HAP-1 (cell line): Measurements from ENCODE around the gene KCNMA1.

Source experiments
- DNase-seq, 2 experiments: peaks; one replicate each; pipeline ENCODE4 v3.0.0-alpha.2; 2016 to 2020; ENCODE audit warnings: low spot score in 2 of 2
- H3K27me3 ChIP-seq: fragments of 250-450 bp; sonication (Bioruptor Pico); 2 replicates; pipeline ENCODE4 v1.5.1; 2020; ENCODE audit warnings: low read depth, mild to moderate bottlenecking, moderate library complexity
- H3K36me3 ChIP-seq: fragments of 250-450 bp; sonication (Bioruptor Pico); replicated peaks from 2 replicates; pipeline ENCODE4 v1.5.1; 2020; ENCODE audit warnings: mild to moderate bottlenecking
- H3K4me1 ChIP-seq: fragments of 250-450 bp; sonication (Bioruptor Pico); 2 replicates; pipeline ENCODE4 v1.5.1; 2020; ENCODE audit warnings: mild to moderate bottlenecking
- H3K4me3 ChIP-seq: fragments of 250-450 bp; sonication (Bioruptor Pico); 2 replicates; pipeline ENCODE4 v1.5.1; 2020; ENCODE audit warnings: mild to moderate bottlenecking, moderate library complexity
- H3K9me3 ChIP-seq: fragments of 250-450 bp; sonication (Bioruptor Pico); 2 replicates; pipeline ENCODE4 v1.5.1; 2020; ENCODE audit warnings: mild to moderate bottlenecking, moderate library complexity
- in situ Hi-C: fragments of 300-500 bp; cut with MboI; formaldehyde crosslinking; loops from 3 replicates; pipeline ENCODE4 v1.14.3; 2020; ENCODE audit warnings: low sequenced_read_pairs, inconsistent platforms, mixed read lengths

The KCNMA1 gene

GRCh38 chr10:77539147-77539935 lies 98.3 kb downstream of the KCNMA1 start:
- no peaks in the 10 kb centered on the region for H3K4me1 ChIP-seq
- in situ Hi-C loops, result no loop called here
- H3K27me3 ChIP-seq, result peaks cover 3% of the 10 kb centered on the region; the same call in 1 of the 2 replicates
- no peak for DNase-seq
- no peaks in the 10 kb centered on the region for H3K36me3 ChIP-seq
- H3K4me3 ChIP-seq, result no peak overlapping the region
- no peaks in the 10 kb centered on the region for H3K9me3 ChIP-seq

GRCh38 chr10:77537720-77538373 lies 99.8 kb downstream of the KCNMA1 start:
- Histone ChIP-seq H3K27me3 (peaks cover 6% of the 10 kb centered on the region; the same call in 1 of the 2 replicates), H3K36me3 (no peaks in the 10 kb centered on the region), H3K9me3 (no peaks in the 10 kb centered on the region), H3K4me1 (no peaks in the 10 kb centered on the region), H3K4me3 (no peak overlapping the region)
- in situ Hi-C loops, result no loop called here
- no peak for DNase-seq

DNA sequence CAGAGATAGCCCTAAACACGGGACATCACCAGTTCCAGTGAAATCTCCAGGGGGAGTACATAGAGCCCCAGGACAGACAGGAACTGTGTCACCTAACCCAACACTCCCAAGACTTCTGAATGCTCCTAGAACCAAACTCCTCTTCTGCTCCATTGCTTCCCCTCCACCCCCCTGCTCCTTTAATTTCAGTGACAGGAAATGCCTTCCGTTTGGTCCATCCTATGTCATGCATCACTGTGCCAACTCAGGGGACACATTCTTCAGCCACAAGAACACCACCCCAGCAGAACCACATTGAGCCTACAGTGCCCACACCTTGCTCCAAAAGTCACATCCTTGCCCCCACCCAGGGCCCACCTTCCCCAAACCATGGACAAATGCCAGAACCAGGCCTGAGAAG lies 100.5 kb downstream of the KCNMA1 start:
- in situ Hi-C loops, result no loop called here
- no peaks in the 10 kb centered on the region for H3K36me3 ChIP-seq
- H3K27me3 ChIP-seq, result peaks cover 6% of the 10 kb centered on the region; the same call in 1 of the 2 replicates
- DNase-seq, result no peak
- no peak overlapping the region for H3K4me3 ChIP-seq
- no peaks in the 10 kb centered on the region for H3K9me3 ChIP-seq
- H3K4me1 ChIP-seq, result no peaks in the 10 kb centered on the region

DNA sequence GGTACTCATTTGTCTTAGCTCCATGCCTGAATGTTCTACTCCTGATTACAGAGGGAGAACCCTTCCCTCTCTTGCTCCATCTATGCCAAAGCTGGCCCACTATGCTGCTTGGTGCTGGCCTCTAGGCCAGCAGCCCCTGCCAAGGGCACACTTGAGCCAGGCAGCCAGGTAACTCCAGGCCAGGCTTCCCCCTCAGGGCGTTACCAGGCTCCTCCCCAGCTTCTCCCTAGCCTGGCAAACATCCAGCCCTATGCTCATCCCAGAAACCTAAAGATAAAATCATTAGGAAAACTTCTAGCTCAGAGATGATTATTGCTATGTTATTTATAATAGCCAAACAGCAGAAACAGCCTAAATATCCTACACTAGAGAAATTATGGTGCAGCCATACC lies 103.7 kb downstream of the KCNMA1 start:
- Histone ChIP-seq H3K9me3 (no peaks in the 10 kb centered on the region), H3K27me3 (peaks cover 6% of the 10 kb centered on the region; the same call in 1 of the 2 replicates), H3K4me3 (no peak overlapping the region), H3K4me1 (no peaks in the 10 kb centered on the region), H3K36me3 (no peaks in the 10 kb centered on the region)
- no peak for DNase-seq
- in situ Hi-C loops, result no loop called here

DNA sequence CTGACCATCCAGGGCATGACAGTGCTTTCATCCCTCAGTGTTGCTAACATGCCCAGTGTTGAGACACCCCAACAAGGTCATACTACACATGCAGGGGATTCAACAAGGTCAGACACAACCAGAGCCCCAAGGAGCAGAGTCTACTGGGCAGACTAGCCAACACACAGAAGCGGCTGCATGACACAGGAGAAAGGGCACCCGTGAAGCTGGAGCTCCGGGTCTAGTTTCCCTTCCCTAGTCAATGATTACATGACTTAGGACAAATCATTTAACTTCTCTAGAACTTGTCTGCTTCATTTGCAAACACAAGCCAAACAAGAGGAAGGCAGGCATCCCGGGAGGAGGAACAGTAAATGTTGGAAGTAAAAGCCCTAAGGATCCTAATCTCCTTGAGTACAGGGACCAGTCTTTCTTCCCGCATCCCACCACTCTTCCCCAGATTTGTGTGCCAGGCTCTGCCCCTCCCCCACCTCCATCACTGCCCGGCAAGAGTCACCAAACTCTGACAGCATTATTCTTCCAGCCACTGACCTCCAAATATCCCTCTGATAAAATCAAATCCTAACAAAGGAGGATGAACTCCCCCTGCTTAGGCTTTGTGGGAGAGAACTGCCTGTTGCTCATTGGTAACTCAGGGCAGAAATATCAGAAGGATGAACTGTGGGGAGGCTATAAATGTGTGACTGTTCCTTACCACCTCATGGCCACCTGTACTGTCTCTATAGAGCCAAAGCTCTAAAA lies 104.3 kb downstream of the KCNMA1 start:
- Histone ChIP-seq H3K27me3 (peaks cover 6% of the 10 kb centered on the region; the same call in 1 of the 2 replicates), H3K36me3 (no peaks in the 10 kb centered on the region), H3K4me3 (no peak overlapping the region), H3K9me3 (no peaks in the 10 kb centered on the region), H3K4me1 (no peaks in the 10 kb centered on the region)
- DNase-seq, result no peak
- in situ Hi-C loops, result no loop called here

- H3K9me3 ChIP-seq, result no peaks in the 10 kb centered on the region
- in situ Hi-C loops, result no loop called here
- no peaks in the 10 kb centered on the region for H3K36me3 ChIP-seq
- H3K4me1 ChIP-seq, result no peaks in the 10 kb centered on the region
- DNase-seq, result no peak
- H3K4me3 ChIP-seq, result no peak overlapping the region
- peaks cover 6% of the 10 kb centered on the region; the same call in 1 of the 2 replicates for H3K27me3 ChIP-seq
Measured at GRCh38 chr10:77532068-77532467, 105.5 kb downstream of the KCNMA1 start.

GRCh38 chr10:77531441-77532001 lies 106.1 kb downstream of the KCNMA1 start:
- Histone ChIP-seq H3K27me3 (peaks cover 6% of the 10 kb centered on the region; the same call in 1 of the 2 replicates), H3K4me3 (no peak overlapping the region), H3K36me3 (no peaks in the 10 kb centered on the region), H3K4me1 (no peaks in the 10 kb centered on the region), H3K9me3 (no peaks in the 10 kb centered on the region)
- in situ Hi-C loops, result no loop called here
- DNase-seq, result no peak

DNA sequence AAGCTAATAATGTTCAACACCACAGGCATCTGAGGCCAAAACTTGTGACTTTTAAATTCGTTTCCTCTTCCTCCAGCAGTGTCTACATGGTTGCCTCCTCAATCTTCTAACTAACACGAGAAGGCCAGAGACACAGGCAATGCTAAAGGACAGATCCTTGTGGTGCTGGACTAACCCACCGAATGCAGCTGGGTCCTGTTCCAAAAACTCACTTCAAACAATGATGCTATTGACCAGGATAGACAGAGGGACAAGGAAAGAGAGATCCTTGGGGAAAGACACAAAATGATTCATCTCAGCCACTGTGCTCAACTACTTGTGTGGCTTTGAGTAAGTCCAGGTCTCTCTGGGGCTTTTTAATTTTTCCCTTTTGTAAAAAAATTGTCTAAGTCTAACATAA lies 107.6 kb downstream of the KCNMA1 start:
- in situ Hi-C loops, result no loop called here
- Histone ChIP-seq H3K4me3 (no peak overlapping the region), H3K36me3 (no peaks in the 10 kb centered on the region), H3K4me1 (no peaks in the 10 kb centered on the region), H3K9me3 (no peaks in the 10 kb centered on the region), H3K27me3 (peaks cover 9% of the 10 kb centered on the region; the same call in 1 of the 2 replicates)
- DNase-seq, result no peak

DNA sequence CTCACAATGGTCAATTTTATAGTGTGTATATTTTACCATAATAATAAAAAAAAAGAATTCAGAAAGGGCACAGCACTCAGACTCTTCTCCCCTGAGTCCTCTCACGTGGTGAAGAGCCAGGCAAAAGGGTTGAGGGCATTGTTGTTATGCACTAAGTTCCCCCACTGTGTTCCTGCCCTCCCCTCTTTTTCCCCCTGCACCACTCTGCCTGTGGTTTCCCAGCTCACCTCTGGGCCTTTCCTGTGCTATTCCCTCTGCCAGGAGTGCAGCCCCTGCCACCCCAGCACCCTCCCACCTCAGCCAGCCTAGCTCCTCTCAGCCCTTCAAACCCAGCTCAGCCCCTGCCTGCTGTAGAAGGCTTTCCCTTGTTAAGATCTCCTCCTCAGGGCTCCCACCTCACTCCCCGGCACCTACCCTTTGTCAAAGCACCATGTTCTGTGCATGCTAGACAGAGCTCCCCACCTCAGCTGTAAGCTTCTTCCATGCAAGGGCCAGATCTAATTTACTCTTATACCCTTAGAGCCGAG lies 108.5 kb downstream of the KCNMA1 start:
- Histone ChIP-seq H3K27me3 (peaks cover 5% of the 10 kb centered on the region; the same call in 1 of the 2 replicates), H3K36me3 (no peaks in the 10 kb centered on the region), H3K4me1 (no peaks in the 10 kb centered on the region), H3K4me3 (no peak overlapping the region), H3K9me3 (no peaks in the 10 kb centered on the region)
- in situ Hi-C loops, result no loop called here
- DNase-seq, result no peak

DNA sequence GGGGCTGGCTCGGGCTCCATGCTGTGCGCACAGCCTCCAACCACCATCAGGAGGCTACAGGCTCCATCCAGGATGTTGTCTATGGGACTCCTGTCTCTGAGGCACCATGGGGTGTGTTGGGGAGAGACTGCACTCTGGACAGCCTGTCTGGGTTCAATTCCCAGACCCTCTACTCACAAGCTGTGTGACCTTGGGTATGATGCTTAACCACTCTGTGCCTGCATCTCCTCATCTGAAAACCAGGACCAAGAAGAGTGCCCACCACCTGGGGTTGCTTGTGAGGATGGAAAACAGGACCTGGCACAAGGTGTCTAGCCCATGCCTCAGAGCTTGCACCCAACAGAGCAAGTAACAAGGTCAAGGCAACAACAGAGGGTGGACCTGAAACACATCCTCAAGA lies 109.8 kb downstream of the KCNMA1 start:
- no peaks in the 10 kb centered on the region for H3K36me3 ChIP-seq
- peaks cover 12% of the 10 kb centered on the region for H3K27me3 ChIP-seq
- no peaks in the 10 kb centered on the region for H3K4me1 ChIP-seq
- H3K4me3 ChIP-seq, result no peak overlapping the region
- no peak for DNase-seq
- no peaks in the 10 kb centered on the region for H3K9me3 ChIP-seq
- in situ Hi-C loops, result no loop called here

DNA sequence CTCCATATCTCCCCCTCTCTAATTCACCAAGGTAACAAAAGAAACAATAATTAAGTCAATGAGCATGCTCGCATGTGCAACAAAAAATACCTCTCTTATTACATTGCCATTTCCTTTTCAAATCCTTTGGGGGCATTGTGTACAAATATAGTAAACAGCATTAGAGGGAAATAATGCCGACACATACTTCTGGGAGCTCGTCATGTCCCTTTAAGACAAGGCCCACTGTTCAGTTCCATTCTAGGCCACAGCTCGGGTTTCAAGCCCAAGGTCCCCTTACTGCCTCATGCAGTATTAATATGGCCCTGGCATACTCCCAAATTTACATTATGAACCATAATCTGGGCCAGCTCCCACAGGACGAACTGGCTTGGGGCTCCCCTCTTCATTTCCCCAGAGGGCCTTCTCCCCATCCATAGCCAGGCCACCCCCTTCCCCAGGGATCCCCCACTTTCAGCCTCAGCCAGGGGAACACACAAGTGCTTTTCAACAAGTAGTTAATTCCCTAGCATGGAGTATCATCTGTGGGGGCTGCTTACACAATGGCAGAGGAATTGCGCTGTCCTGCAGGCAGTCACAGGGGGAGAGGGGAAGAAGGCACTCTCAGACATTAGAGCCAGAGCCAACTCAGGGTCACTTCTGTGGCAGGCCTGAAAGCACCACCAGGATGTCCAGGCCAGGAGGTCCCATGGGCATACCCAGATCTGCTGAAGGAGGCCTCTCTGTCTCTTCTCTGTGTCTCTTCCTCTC lies 110.6 kb downstream of the KCNMA1 start:
- in situ Hi-C loops, result no loop called here
- no peak for DNase-seq
- Histone ChIP-seq H3K36me3 (no peaks in the 10 kb centered on the region), H3K27me3 (peaks cover 12% of the 10 kb centered on the region), H3K4me3 (no peak overlapping the region), H3K9me3 (no peaks in the 10 kb centered on the region), H3K4me1 (no peaks in the 10 kb centered on the region)

DNA sequence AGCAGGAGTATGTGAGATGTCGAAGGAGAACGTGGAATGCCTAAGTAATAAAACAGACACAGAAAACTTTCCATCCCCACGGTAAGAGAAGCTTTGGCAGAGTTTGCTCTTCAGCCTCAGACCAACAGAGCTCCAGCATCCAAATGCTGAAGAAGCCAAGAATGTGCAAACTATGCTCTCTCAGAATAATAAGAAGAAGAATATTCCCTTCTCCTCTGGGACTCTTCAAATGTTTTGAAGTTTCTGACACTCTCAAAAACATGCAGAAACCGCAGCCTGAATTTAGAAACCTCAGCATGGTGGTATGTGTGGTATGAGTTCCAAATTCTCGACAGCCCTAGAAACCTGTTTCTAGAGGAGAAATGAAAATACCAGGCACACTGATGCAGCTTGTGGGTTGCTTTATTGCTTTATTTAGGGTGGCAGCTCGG lies 113.3 kb downstream of the KCNMA1 start:
- H3K27me3 ChIP-seq, result peaks cover 12% of the 10 kb centered on the region
- in situ Hi-C loops, result no loop called here
- H3K4me3 ChIP-seq, result no peak overlapping the region
- DNase-seq, result no peak
- H3K9me3 ChIP-seq, result no peaks in the 10 kb centered on the region
- H3K4me1 ChIP-seq, result no peaks in the 10 kb centered on the region
- no peaks in the 10 kb centered on the region for H3K36me3 ChIP-seq

- H3K27me3 ChIP-seq, result peaks cover 12% of the 10 kb centered on the region
- no peak for DNase-seq
- no peaks in the 10 kb centered on the region for H3K9me3 ChIP-seq
- H3K4me1 ChIP-seq, result no peaks in the 10 kb centered on the region
- no peak overlapping the region for H3K4me3 ChIP-seq
- in situ Hi-C loops, result no loop called here
- H3K36me3 ChIP-seq, result no peaks in the 10 kb centered on the region
Measured at GRCh38 chr10:77522268-77522809, 115.3 kb downstream of the KCNMA1 start.
